HepG2 (cell line): ENCODE results near the gene DENND2D. TPM values are rescaled to one million over a fixed set of nuclear protein-coding genes. Genes with fewer than 3 reads are reported as not detected.

Source experiments
- ARHGAP35 ChIP-seq: sonication (generic); formaldehyde crosslinking; IDR thresholded peaks from 2 replicates; pipeline ENCODE4 v1.9.0; 2022; ENCODE audit warnings: mild to moderate bottlenecking, inconsistent platforms, moderate library complexity, missing genetic modification reagents, borderline replicate concordance
- CREB1 ChIP-seq, 2 experiments: fragments of 450-650 bp in 1 of 2; IDR thresholded peaks; 2 replicates each; pipeline ENCODE4 v1.6.1; 2016 to 2017; ENCODE audit warnings: control low read depth in 1 of 2, mild to moderate bottlenecking in 1 of 2, missing compliant biosample characterization in 1 of 2, missing genetic modification characterization in 1 of 2
- GLI4 ChIP-seq: sonication (generic); formaldehyde crosslinking; IDR thresholded peaks from 2 replicates; pipeline ENCODE4 v1.5.1; 2020; ENCODE audit warnings: missing genetic modification reagents, mild to moderate bottlenecking, moderate library complexity, borderline replicate concordance
- GPBP1L1 ChIP-seq: sonication (generic); formaldehyde crosslinking; IDR thresholded peaks from 2 replicates; pipeline ENCODE4 v1.5.0; 2020; ENCODE audit warnings: mild to moderate bottlenecking, missing genetic modification reagents
- GPN1 ChIP-seq: sonication (generic); formaldehyde crosslinking; IDR thresholded peaks from 2 replicates; pipeline ENCODE4 v1.5.1; 2020; ENCODE audit warnings: missing genetic modification reagents, borderline replicate concordance
- KIAA2018 ChIP-seq: sonication (generic); formaldehyde crosslinking; IDR thresholded peaks from 2 replicates; pipeline ENCODE4 v1.5.0; 2020; ENCODE audit warnings: mild to moderate bottlenecking, missing genetic modification reagents, borderline replicate concordance
- NFATC3 ChIP-seq: sonication (generic); formaldehyde crosslinking; IDR thresholded peaks from 2 replicates; pipeline ENCODE4 v1.5.1; 2020; ENCODE audit warnings: mild to moderate bottlenecking, missing genetic modification reagents
- NR0B2 ChIP-seq: sonication (generic); formaldehyde crosslinking; IDR thresholded peaks from 2 replicates; pipeline ENCODE4 v1.4.0; 2020; ENCODE audit warnings: mild to moderate bottlenecking, missing genetic modification reagents
- ZFP1 ChIP-seq: IDR thresholded peaks from 2 replicates; pipeline ENCODE4 v1.6.1; 2016
- ZFP62 ChIP-seq: sonication (generic); formaldehyde crosslinking; IDR thresholded peaks from 2 replicates; pipeline ENCODE4 v1.4.0; 2020; ENCODE audit warnings: missing genetic modification reagents
- ZNF17 ChIP-seq: sonication (generic); formaldehyde crosslinking; IDR thresholded peaks from 2 replicates; pipeline ENCODE4 v1.5.0; 2020; ENCODE audit warnings: mild to moderate bottlenecking, missing genetic modification reagents
- ZNF282 ChIP-seq: fragments of 450-650 bp; IDR thresholded peaks from 2 replicates; pipeline ENCODE4 v1.6.1; 2018; ENCODE audit not compliant: partially characterized antibody
- ZNF569 ChIP-seq: sonication (generic); formaldehyde crosslinking; IDR thresholded peaks from 2 replicates; pipeline ENCODE4 v1.5.0; 2020; ENCODE audit warnings: mild to moderate bottlenecking, missing genetic modification reagents, moderate library complexity, borderline replicate concordance
- ZNF589 ChIP-seq: sonication (generic); formaldehyde crosslinking; conservative IDR thresholded peaks from 2 replicates; pipeline ENCODE4 v1.8.0; 2022; ENCODE audit warnings: mild to moderate bottlenecking, moderate library complexity, missing genetic modification reagents
- polyA plus RNA-seq, 8 experiments: library from polyadenylated mRNA; depleted of rRNA in 3 of 8; stranded (reverse) in 7 of 8; unstranded in 1 of 8; fragments of >200 nt; fragmentation: Illumina TruSeq in 4 of 8; extraction: Trizol in 4 of 8; gene quantifications; 2 replicates each; pipeline versions ENCODE4 v1.2.1 to v1.2.3, GENCODE V29; 2011 to 2016; ENCODE audit warnings: low read depth in 4 of 8, missing spikeins in 1 of 8, mixed read lengths in 1 of 8; ENCODE audit not compliant: insufficient read depth in 1 of 8
- total RNA-seq, 5 experiments: library from RNA; depleted of rRNA; stranded (reverse); fragments of >200 nt; fragmentation: Illumina TruSeq; extraction: Trizol; gene quantifications; 2 replicates each; pipeline ENCODE4 v1.2.3, GENCODE V29; 2016; ENCODE audit warnings: low read depth in 1 of 5
- TF ChIP-seq, protein P1 (sequence below): sonication (generic); formaldehyde crosslinking; IDR thresholded peaks from 2 replicates; pipeline ENCODE4 v1.4.0; 2020; ENCODE audit warnings: mild to moderate bottlenecking, missing genetic modification reagents
- TF ChIP-seq, protein P2 (sequence below): sonication (generic); formaldehyde crosslinking; IDR thresholded peaks from 2 replicates; pipeline ENCODE4 v1.8.0; 2022; ENCODE audit warnings: missing genetic modification reagents, low read depth, mild to moderate bottlenecking, borderline replicate concordance

Gene DENND2D
- total and polyA plus RNA-seq, 2 of the 13 experiments (the other 11 are each of a cell fraction or from before 2014, with no cell fraction given) = 0.04 TPM; not detected in 1

- no peak for TF ChIP-seq ZNF17 (CRISPR knock-in tag)
- TF ChIP-seq NR0B2 (CRISPR knock-in tag) = no peak
- TF ChIP-seq ZNF589 (CRISPR knock-in tag) = no peak
- TF ChIP-seq ZNF569 (CRISPR knock-in tag) = no peak
- no peak for TF ChIP-seq NFATC3
- TF ChIP-seq ARHGAP35 (CRISPR knock-in tag) = no peak
- TF ChIP-seq, protein P1, sequence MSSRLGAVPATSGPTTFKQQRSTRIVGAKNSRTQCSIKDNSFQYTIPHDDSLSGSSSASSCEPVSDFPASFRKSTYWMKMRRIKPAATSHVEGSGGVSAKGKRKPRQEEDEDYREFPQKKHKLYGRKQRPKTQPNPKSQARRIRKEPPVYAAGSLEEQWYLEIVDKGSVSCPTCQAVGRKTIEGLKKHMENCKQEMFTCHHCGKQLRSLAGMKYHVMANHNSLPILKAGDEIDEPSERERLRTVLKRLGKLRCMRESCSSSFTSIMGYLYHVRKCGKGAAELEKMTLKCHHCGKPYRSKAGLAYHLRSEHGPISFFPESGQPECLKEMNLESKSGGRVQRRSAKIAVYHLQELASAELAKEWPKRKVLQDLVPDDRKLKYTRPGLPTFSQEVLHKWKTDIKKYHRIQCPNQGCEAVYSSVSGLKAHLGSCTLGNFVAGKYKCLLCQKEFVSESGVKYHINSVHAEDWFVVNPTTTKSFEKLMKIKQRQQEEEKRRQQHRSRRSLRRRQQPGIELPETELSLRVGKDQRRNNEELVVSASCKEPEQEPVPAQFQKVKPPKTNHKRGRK (CRISPR knock-in tag) = no peak
- TF ChIP-seq, protein P2, sequence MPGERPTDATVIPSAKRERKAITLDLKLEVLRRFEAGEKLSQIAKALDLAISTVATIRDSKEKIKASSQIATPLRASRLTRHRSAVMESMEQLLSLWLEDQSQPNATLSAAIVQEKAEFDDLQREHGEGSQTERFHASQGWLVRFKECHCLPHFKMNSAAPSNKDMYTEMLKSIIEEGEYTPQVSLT = no peak
- TF ChIP-seq GLI4 = no peak
- no peak for TF ChIP-seq GPBP1L1 (CRISPR knock-in tag)
- no peak for TF ChIP-seq ZFP1 (CRISPR knock-in tag)
- peak; percentile 42; the same call in 1 of the 2 replicates for TF ChIP-seq KIAA2018 (CRISPR knock-in tag)
- no peak for TF ChIP-seq CREB1 (IDR thresholded peaks at IDR 0.05)
- TF ChIP-seq CREB1 (CRISPR knock-in tag; IDR thresholded peaks at IDR 0.05) = no peak
- TF ChIP-seq ZNF282 = no peak
- no peak for TF ChIP-seq GPN1 (CRISPR knock-in tag)
- no peak for TF ChIP-seq ZFP62 (CRISPR knock-in tag)
Measured at GRCh38 chr1:111222308-111223125, 22.1 kb upstream of the DENND2D start (continued).
